NT2/D1 (cell line): Measurements from ENCODE around the gene CDK1.

Source experiments
- SUZ12 ChIP-seq: IDR thresholded peaks from 2 replicates; pipeline ENCODE4 v1.6.1; 2011; ENCODE audit not compliant: insufficient read length, insufficient read depth; ENCODE audit errors: extremely low read depth
- ZNF274 ChIP-seq: IDR thresholded peaks from 2 replicates; pipeline ENCODE4 v1.6.1; 2011; ENCODE audit warnings: mild to moderate bottlenecking, low read depth, low read length

DNA sequence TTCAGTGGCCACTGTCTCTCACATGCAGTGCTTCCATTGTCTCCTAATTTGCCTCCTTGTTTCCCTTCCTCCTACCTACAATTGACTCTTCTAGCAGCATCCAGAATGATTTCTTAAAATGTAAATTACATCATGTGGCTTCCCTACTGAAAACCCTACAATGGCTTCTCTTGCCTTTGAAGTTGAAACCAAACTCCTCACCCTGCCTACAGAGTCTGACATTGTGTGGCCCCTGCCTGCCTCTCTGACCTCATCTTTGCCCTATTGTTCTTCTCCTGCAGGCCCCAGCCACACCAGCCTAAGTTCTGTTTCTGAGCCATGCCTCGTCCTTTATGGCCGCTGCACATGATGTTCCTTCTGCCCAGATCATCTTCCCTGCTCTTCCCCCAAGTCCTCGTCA is 35.8 kb upstream of the CDK1 start:
- no peak for TF ChIP-seq ZNF274
- TF ChIP-seq SUZ12 = no peak
